Smooth muscle cell (in vitro differentiated cells): ENCODE data around the gene RAD23B. TPM values are rescaled to one million over a fixed set of nuclear protein-coding genes. Genes with fewer than 3 reads are reported as not detected.

Source experiments
- DNase-seq: peaks from one replicate; lab custom pipeline; 2025; ENCODE audit not compliant: unreplicated experiment; lab: John Stamatoyannopoulos, UW
- H2AFZ ChIP-seq: fragments of 200-600 bp; sonication (generic); 2 replicates; pipeline ENCODE4 v1.6.0; 2016; ENCODE audit warnings: antibody characterized with exemption, low read depth, mild to moderate bottlenecking
- H3F3A ChIP-seq: fragments of 200-600 bp; sonication (generic); 2 replicates; pipeline ENCODE4 v1.6.0; 2017; ENCODE audit warnings: antibody characterized with exemption, low read depth
- H3K27ac ChIP-seq: fragments of 200-600 bp; sonication (generic); 2 replicates; pipeline ENCODE4 v1.5.1; 2016; ENCODE audit warnings: low read depth, mild to moderate bottlenecking
- H3K27me3 ChIP-seq: fragments of 200-600 bp; sonication (generic); 2 replicates; pipeline ENCODE4 v1.6.1; 2016; ENCODE audit warnings: low read depth, mild to moderate bottlenecking
- H3K36me3 ChIP-seq: fragments of 200-600 bp; sonication (generic); 2 replicates; pipeline ENCODE4 v1.5.1; 2016; ENCODE audit warnings: low read depth
- H3K4me1 ChIP-seq: fragments of 200-600 bp; sonication (generic); 2 replicates; pipeline ENCODE4 v1.5.1; 2016; ENCODE audit warnings: low read depth
- H3K4me2 ChIP-seq: fragments of 200-600 bp; sonication (generic); 2 replicates; pipeline ENCODE4 v1.6.0; 2016; ENCODE audit warnings: mild to moderate bottlenecking
- H3K4me3 ChIP-seq: fragments of 200-600 bp; sonication (generic); 2 replicates; pipeline ENCODE4 v1.5.1; 2016; ENCODE audit warnings: mild to moderate bottlenecking
- H3K79me2 ChIP-seq: fragments of 200-600 bp; sonication (generic); 2 replicates; pipeline ENCODE4 v1.6.0; 2016; ENCODE audit warnings: low read depth, mild to moderate bottlenecking
- H3K9ac ChIP-seq: fragments of 200-600 bp; sonication (generic); 2 replicates; pipeline ENCODE4 v1.6.0; 2016; ENCODE audit warnings: low read depth
- H3K9me3 ChIP-seq: fragments of 200-600 bp; sonication (generic); replicated peaks from 2 replicates; pipeline ENCODE4 v1.5.1; 2016; ENCODE audit warnings: low read depth
- H4K20me1 ChIP-seq: fragments of 200-600 bp; sonication (generic); 2 replicates; pipeline ENCODE4 v1.6.0; 2016; ENCODE audit warnings: low read depth
- WGBS: methylation state at CpG from one replicate; pipeline ENCODE4 v1.1.7; 2016; ENCODE audit warnings: low lambda C conversion rate; 5-methylcytosine and 5-hydroxymethylcytosine counted together
- polyA plus RNA-seq: library from polyadenylated mRNA; unstranded; fragments of >200 nt; fragmentation: Nextera tagmentation; extraction: Ambion mirVana; gene quantifications from 2 replicates; pipeline ENCODE4 v1.2.1, GENCODE V29; 2016
- total RNA-seq: library from RNA; depleted of rRNA; stranded (reverse); fragments of >200 nt; gene quantifications from 2 replicates; pipeline ENCODE4 v1.2.3, GENCODE V29; 2014
- TF ChIP-seq, protein P1 (sequence below): fragments of 200-600 bp; sonication (generic); IDR thresholded peaks from 2 replicates; pipeline ENCODE4 v1.5.1; 2017; ENCODE audit warnings: borderline replicate concordance, mild to moderate bottlenecking, antibody characterized with exemption; ENCODE audit not compliant: insufficient read depth, poor library complexity, severe bottlenecking

The RAD23B gene
- total and polyA plus RNA-seq, 2 experiments from 2014 or later = 11.0 to 112 TPM

DNA sequence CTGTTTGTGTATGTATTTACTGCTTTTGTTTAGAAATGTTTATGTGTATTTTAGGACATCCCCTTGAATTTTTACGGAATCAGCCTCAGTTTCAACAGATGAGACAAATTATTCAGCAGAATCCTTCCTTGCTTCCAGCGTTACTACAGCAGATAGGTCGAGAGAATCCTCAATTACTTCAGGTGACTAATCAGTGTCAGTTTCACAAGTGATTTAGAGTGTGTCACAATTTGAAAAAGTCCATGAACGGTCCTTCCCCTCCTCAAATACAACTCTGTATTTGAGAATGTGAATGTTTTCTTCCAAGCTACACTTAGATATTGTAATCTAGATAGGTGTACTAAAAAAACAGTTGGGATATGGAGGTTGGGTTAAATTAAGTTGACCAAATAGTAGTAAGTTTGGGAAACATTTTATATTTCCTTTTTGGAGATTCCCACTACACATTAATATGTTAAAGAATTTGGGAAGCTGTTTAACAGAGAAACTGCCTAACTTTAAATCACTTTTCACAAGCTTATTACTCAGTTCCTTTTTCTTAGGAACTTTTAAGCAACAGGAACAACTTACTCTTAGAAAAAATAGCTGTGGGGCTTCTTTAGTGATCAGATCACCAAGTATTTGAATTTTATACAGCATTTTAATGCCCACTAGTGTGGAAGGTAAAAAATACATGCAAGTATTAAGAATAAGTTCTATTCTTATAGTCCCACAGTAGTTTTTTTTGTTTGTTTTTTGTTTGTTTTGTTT, 40.9 kb downstream of the RAD23B start:
- H3K4me1 ChIP-seq = peaks cover 7% of the 10 kb centered on the region
- peaks cover 95% of the 10 kb centered on the region for H4K20me1 ChIP-seq
- H3K27me3 ChIP-seq = no peaks in the 10 kb centered on the region
- H3K4me2 ChIP-seq = no peak overlapping the region
- peaks cover 96% of the 10 kb centered on the region for H3K79me2 ChIP-seq
- DNase-seq = no peak
- H3K27ac ChIP-seq = peak overlapping the region; percentile 7
- peak overlapping the region; percentile 1 for H3K9ac ChIP-seq
- TF ChIP-seq, protein P1, sequence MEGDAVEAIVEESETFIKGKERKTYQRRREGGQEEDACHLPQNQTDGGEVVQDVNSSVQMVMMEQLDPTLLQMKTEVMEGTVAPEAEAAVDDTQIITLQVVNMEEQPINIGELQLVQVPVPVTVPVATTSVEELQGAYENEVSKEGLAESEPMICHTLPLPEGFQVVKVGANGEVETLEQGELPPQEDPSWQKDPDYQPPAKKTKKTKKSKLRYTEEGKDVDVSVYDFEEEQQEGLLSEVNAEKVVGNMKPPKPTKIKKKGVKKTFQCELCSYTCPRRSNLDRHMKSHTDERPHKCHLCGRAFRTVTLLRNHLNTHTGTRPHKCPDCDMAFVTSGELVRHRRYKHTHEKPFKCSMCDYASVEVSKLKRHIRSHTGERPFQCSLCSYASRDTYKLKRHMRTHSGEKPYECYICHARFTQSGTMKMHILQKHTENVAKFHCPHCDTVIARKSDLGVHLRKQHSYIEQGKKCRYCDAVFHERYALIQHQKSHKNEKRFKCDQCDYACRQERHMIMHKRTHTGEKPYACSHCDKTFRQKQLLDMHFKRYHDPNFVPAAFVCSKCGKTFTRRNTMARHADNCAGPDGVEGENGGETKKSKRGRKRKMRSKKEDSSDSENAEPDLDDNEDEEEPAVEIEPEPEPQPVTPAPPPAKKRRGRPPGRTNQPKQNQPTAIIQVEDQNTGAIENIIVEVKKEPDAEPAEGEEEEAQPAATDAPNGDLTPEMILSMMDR = no peak
- H3K36me3 ChIP-seq = peaks cover 52% of the 10 kb centered on the region
- peaks cover 3% of the 10 kb centered on the region for H3K9me3 ChIP-seq
- H3F3A ChIP-seq = peaks cover 10% of the 10 kb centered on the region
- WGBS = 86% methylated on average over 4 of the region's 4 CpGs
- H3K4me3 ChIP-seq = no peak overlapping the region
- no peak overlapping the region for H2AFZ ChIP-seq

DNA sequence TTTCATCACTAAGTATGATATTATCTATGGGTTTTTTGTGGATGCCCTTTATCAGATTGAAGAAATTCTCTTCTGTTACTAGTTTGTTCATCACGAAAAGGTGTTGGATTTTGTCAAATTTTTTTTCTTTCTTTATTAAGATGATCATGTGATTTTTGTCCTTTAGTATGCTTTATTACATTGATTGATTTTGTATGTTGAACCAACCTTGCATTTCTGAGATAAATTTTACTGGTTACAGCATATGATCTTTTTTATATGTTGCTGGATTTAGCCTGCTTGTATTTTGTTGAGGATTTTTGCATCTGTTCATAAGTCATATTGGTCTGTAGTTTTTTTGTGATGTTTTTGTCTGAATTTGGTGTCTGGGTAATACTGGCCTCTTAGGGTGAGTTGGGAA, 42.8 kb downstream of the RAD23B start:
- 97% methylated on average over 1 of the region's 1 CpG for WGBS
- H3K36me3 ChIP-seq = peaks cover 56% of the 10 kb centered on the region
- no peak for DNase-seq

GRCh38 chr9:107328510-107328909, 45.4 kb downstream of the RAD23B start:
- H3K79me2 ChIP-seq = peaks cover 63% of the 10 kb centered on the region
- H3K36me3 ChIP-seq = peaks cover 68% of the 10 kb centered on the region
- peaks cover 9% of the 10 kb centered on the region for H3F3A ChIP-seq
- H3K9me3 ChIP-seq = peaks cover 3% of the 10 kb centered on the region
- no peaks in the 10 kb centered on the region for H3K4me1 ChIP-seq
- no peaks in the 10 kb centered on the region for H3K27me3 ChIP-seq
- H4K20me1 ChIP-seq = peaks cover 87% of the 10 kb centered on the region
- H3K4me3 ChIP-seq = no peak overlapping the region
- no peak overlapping the region for H2AFZ ChIP-seq
- TF ChIP-seq, protein P1 = no peak
- H3K9ac ChIP-seq = no peak overlapping the region
- no peak for DNase-seq
- H3K4me2 ChIP-seq = no peak overlapping the region
- peak overlapping the region; percentile 1 for H3K27ac ChIP-seq
- 97% methylated on average over 7 of the region's 7 CpGs for WGBS

More for the DNA sequence above, 42.8 kb downstream of the RAD23B start:
- Histone ChIP-seq H3K4me3 (no peak overlapping the region), H3K4me2 (no peak overlapping the region), H2AFZ (no peak overlapping the region), H3K27ac (no peak overlapping the region), H4K20me1 (peaks cover 95% of the 10 kb centered on the region), H3K4me1 (peaks cover under 1% of the 10 kb centered on the region), H3K9me3 (peaks cover 3% of the 10 kb centered on the region), H3K79me2 (peaks cover 84% of the 10 kb centered on the region), H3F3A (peaks cover 11% of the 10 kb centered on the region), H3K9ac (no peak overlapping the region), H3K27me3 (no peaks in the 10 kb centered on the region)
- TF ChIP-seq, protein P1 = no peak

DNA sequence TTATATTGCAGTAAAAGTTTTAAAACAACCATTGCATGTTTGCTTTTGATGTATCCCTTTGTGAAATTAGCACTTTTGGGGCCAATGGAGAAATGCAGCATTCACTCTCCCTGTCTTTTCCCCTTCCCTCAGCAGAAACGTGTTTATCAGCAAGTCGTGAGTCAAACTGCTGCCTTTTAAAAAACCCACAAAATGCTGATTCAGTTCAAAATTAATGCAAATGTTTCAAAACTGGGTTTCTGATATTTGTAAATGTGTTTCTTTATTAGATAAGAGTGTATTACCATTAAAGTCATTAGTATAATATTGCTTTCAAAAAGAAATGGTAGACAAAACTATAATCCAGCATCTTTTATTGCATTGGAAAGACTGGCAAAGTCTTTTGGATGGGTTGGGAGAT, 47.3 kb downstream of the RAD23B start:
- Histone ChIP-seq H3K27me3 (no peaks in the 10 kb centered on the region), H3K4me2 (no peak overlapping the region), H3F3A (peaks cover 18% of the 10 kb centered on the region), H3K4me3 (no peak overlapping the region), H2AFZ (no peak overlapping the region), H3K9ac (no peak overlapping the region), H3K4me1 (no peaks in the 10 kb centered on the region), H3K79me2 (peaks cover 44% of the 10 kb centered on the region), H3K27ac (no peak overlapping the region), H4K20me1 (peaks cover 71% of the 10 kb centered on the region), H3K36me3 (peaks cover 48% of the 10 kb centered on the region), H3K9me3 (peaks cover 3% of the 10 kb centered on the region)
- TF ChIP-seq, protein P1 = no peak
- WGBS = 33% methylated on average over 2 of the region's 2 CpGs
- no peak for DNase-seq
